ENCODE results near the gene MRPS22.

DNA sequence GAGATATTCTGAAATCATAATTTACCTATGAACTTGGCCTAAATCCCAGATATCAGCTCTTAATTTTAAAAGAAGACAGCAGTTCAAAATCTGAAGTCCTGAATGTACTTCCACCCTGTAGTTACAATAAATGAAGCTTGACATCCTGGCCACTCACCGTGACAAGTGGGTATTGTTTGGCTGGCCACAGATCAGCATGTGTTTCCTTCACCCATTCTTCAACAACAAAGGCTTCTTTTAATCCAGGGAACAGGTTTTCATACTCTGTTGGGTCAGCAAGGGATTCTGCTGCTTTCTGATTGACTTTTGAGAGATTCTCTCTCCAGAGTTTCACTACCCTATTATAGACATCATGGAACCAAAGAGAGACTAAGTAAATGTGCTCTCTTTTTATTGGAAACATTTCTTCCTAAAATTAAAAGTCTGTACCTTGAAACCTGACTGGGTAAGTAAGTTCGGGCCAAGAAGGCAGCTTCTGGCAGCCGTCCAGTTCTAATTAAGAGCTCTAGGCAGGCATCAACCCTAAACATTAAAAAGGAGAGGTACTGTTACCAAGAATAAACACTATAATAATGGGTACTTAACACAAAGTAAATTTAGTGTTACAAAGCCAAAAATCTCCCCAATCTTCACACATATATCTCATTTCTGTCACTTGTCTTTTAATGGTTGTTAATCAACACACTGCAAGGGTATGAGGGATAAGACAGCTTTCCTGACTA, 15.2 kb downstream of the MRPS22 start:
- TF ChIP-seq, protein P1, sequence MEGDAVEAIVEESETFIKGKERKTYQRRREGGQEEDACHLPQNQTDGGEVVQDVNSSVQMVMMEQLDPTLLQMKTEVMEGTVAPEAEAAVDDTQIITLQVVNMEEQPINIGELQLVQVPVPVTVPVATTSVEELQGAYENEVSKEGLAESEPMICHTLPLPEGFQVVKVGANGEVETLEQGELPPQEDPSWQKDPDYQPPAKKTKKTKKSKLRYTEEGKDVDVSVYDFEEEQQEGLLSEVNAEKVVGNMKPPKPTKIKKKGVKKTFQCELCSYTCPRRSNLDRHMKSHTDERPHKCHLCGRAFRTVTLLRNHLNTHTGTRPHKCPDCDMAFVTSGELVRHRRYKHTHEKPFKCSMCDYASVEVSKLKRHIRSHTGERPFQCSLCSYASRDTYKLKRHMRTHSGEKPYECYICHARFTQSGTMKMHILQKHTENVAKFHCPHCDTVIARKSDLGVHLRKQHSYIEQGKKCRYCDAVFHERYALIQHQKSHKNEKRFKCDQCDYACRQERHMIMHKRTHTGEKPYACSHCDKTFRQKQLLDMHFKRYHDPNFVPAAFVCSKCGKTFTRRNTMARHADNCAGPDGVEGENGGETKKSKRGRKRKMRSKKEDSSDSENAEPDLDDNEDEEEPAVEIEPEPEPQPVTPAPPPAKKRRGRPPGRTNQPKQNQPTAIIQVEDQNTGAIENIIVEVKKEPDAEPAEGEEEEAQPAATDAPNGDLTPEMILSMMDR (IDR thresholded peaks at IDR 0.05): no peak
- TF ChIP-seq EP300 (IDR thresholded peaks at IDR 0.05) (no peak), POLR2A (IDR thresholded peaks at IDR 0.05) (no peak)
